Measurements from ENCODE around the gene SYNPR. TPM values are rescaled to one million over a fixed set of nuclear protein-coding genes. Genes with fewer than 3 reads are reported as not detected.
A peak's percentile ranks its signal among the peaks of the same experiment; 100 is the strongest.

The SYNPR gene
- total RNA-seq, 1 experiment from 2014 or later, result 0.17 TPM

GRCh38 chr3:63344661-63345060, 66.6 kb downstream of the SYNPR start:
- no peak overlapping the region for H2AFZ ChIP-seq (ENCODE audit: low read length)
- H3K4me2 ChIP-seq (ENCODE audit: insufficient read depth, insufficient read length, low read length), result no peak overlapping the region
- H2BK5ac ChIP-seq (ENCODE audit: insufficient read length, low read length), result no peak overlapping the region
- no peak overlapping the region for H2BK12ac ChIP-seq (ENCODE audit: insufficient read length, low read depth, low read length)
- peaks cover 26 to 27% of the 10 kb centered on the region in 2 experiments for H3K4me1 Mint-ChIP-seq
- H3K56ac ChIP-seq (ENCODE audit: insufficient read length, low read depth, low read length), result no peak overlapping the region
- H4K8ac ChIP-seq (replicated peaks; ENCODE audit: insufficient read length, low read depth, low read length), result no peak overlapping the region
- H3K23ac ChIP-seq (ENCODE audit: insufficient read length, low read depth, low read length), result no peak overlapping the region
- no peaks in the 10 kb centered on the region for H3K23me2 ChIP-seq (ENCODE audit: insufficient read length, low read depth, low read length, poor library complexity, severe bottlenecking)
- no peak overlapping the region for H2BK20ac ChIP-seq (ENCODE audit: low read depth, low read length, poor library complexity, severe bottlenecking)
- no peak for TF ChIP-seq CTCF (conservative IDR thresholded peaks at IDR 0.05)
- no peaks in the 10 kb centered on the region for H3K27me3 Mint-ChIP-seq (ENCODE audit: low read depth)
- DNase-seq, result peak; percentile 49
- H3K4ac ChIP-seq (ENCODE audit: low read depth, low read length), result no peak overlapping the region
- H3K4me3 Mint-ChIP-seq, result peak overlapping the region in 1 of 2 experiments; percentile 42; a peak in 1 of 5 replicates
- no peak overlapping the region for H3K27ac ChIP-seq (ENCODE audit: insufficient read length, low read depth, low read length)
- no peak overlapping the region for H4K91ac ChIP-seq (ENCODE audit: insufficient read length, low read depth, low read length)
- peak overlapping the region in 2 of 3 experiments; percentile 17 to 50; a peak in 2 of 7 replicates for H3K27ac Mint-ChIP-seq
- no peaks in the 10 kb centered on the region for H3K9me3 ChIP-seq (ENCODE audit: control insufficient read depth, low read depth, low read length)
- H3K14ac ChIP-seq (ENCODE audit: insufficient read depth, low read length), result peak overlapping the region; percentile 31; the same call in 1 of the 2 replicates
- no peaks in the 10 kb centered on the region for H4K20me1 ChIP-seq (ENCODE audit: control insufficient read depth, insufficient read depth, insufficient read length)
- H3K9ac ChIP-seq (ENCODE audit: extremely low read depth, insufficient read length, low read length), result no peak overlapping the region
- no peaks in the 10 kb centered on the region for H3K79me2 ChIP-seq (ENCODE audit: insufficient read depth, low read length)
- no peaks in the 10 kb centered on the region for H3K79me1 ChIP-seq (ENCODE audit: insufficient read depth, low read depth, low read length, poor library complexity, severe bottlenecking)
- no peak overlapping the region for H4K5ac ChIP-seq (ENCODE audit: insufficient read length, low read depth, low read length)
- peaks cover 11% of the 10 kb centered on the region; the same call in 1 of the 2 replicates for H3K4me1 ChIP-seq (ENCODE audit: insufficient read depth, low read length)
- no peak overlapping the region for H3K18ac ChIP-seq (ENCODE audit: insufficient read length, low read depth, low read length)
- H2BK15ac ChIP-seq (ENCODE audit: low read depth, low read length), result no peak overlapping the region
- H3K36me3 Mint-ChIP-seq (ENCODE audit: insufficient read depth in 1 of 3, low read depth in 3 of 3), result peaks cover 0 to 5% (median 2%) of the 10 kb centered on the region in 3 experiments; a peak in 2 of 7 replicates
- peaks cover 0 to 4% of the 10 kb centered on the region in 2 experiments; a peak in 3 of 5 replicates for H3K9me3 Mint-ChIP-seq
- no CpG with 5 or more reads among the region's 3 CpGs for WGBS (ENCODE audit: extremely low coverage, insufficient read length, low lambda C conversion rate)
- no peaks in the 10 kb centered on the region for H3K27me3 ChIP-seq (ENCODE audit: insufficient read depth, low read length)
- no peak overlapping the region for H2AK5ac ChIP-seq (ENCODE audit: insufficient read length, low read length)
- H3T11ph ChIP-seq (ENCODE audit: low read length), result no peak overlapping the region
- no peak overlapping the region for H2BK120ac ChIP-seq (ENCODE audit: low read depth, low read length, poor library complexity, severe bottlenecking)

All from H9 (cell line).